ENCODE measurements around the gene PPP1CC. TPM values are rescaled to one million over a fixed set of nuclear protein-coding genes. Genes with fewer than 3 reads are reported as not detected.

The PPP1CC gene
- total RNA-seq (10 to 100 TPM; 58.6 to 92.7 (median 75.9) TPM), polyA plus RNA-seq (10 to 100 TPM; 33.3 to 52.9 TPM)

DNA sequence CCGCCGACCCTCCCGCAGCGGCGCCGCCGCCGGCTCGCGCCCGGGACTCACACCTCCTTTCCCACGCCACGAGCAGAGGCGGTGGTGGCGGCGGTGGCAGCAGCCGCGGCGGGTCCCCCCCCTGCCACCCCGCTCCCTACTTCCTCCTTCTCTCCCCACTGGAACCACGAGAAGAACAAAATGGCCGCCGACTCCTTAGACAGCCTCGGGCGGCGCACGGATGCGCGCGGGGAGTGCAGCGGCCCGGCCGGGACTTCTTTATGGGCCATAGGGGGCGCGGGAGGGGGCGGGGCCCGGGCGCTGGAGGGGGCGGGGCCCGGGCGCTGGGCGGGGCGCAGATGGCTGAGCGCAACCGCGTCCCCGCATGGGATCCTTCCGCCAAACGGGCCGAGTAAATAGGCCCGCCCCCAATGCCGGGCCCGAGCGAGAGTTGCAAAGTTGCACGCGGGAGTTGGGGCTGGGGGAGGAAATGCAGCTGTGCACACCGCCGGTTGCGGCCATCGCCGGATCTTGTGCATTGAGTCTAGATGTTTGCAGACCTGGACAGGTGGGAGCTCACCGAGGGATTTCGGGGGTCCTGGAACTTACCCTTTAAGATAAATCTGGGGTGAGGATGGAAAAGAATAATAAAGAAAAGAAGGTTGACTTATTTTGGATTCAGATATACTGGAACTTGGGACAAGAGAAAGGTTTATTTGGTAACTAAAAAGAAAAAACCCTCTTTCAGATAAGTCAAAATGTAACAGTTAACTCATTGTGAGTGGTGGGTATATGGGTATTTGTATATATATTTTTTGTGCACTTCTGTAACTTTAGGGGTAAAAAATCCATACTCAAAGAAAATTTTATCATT lies at the start of gene PPP1CC:
TSS of gene PPP1CC (minus strand) at position 174 of the 853 bp plus-strand sequence. CDS start 184 bp downstream, outside the sequence.
- H3K36me3 ChIP-seq: no peaks in the 10 kb centered on the region
- peak; percentile 93 to 97 (median 94) for ATAC-seq
- 1% methylated on average over 47 to 63 of the region's 63 CpGs for WGBS, 2 donors
- H3K27me3 ChIP-seq: no peaks in the 10 kb centered on the region
- no peaks in the 10 kb centered on the region for H3K9me3 ChIP-seq
- TF ChIP-seq, protein P1, sequence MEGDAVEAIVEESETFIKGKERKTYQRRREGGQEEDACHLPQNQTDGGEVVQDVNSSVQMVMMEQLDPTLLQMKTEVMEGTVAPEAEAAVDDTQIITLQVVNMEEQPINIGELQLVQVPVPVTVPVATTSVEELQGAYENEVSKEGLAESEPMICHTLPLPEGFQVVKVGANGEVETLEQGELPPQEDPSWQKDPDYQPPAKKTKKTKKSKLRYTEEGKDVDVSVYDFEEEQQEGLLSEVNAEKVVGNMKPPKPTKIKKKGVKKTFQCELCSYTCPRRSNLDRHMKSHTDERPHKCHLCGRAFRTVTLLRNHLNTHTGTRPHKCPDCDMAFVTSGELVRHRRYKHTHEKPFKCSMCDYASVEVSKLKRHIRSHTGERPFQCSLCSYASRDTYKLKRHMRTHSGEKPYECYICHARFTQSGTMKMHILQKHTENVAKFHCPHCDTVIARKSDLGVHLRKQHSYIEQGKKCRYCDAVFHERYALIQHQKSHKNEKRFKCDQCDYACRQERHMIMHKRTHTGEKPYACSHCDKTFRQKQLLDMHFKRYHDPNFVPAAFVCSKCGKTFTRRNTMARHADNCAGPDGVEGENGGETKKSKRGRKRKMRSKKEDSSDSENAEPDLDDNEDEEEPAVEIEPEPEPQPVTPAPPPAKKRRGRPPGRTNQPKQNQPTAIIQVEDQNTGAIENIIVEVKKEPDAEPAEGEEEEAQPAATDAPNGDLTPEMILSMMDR (IDR thresholded peaks at IDR 0.05): no peak
- intact Hi-C loops (cut with DNase I): no loop called here
- H3K27ac ChIP-seq: peak within 1 kb of the TSS; percentile 76 to 87 (median 82)
- H3K4me1 ChIP-seq: peaks cover 20 to 31% (median 29%) of the 10 kb centered on the region in 3 donors
- no peak for FAIRE-seq
- DNase-seq: peak; percentile 93 to 97 (median 94)
- peak within 1 kb of the TSS; percentile 66 to 95 (median 92) for H3K4me3 ChIP-seq

DNA sequence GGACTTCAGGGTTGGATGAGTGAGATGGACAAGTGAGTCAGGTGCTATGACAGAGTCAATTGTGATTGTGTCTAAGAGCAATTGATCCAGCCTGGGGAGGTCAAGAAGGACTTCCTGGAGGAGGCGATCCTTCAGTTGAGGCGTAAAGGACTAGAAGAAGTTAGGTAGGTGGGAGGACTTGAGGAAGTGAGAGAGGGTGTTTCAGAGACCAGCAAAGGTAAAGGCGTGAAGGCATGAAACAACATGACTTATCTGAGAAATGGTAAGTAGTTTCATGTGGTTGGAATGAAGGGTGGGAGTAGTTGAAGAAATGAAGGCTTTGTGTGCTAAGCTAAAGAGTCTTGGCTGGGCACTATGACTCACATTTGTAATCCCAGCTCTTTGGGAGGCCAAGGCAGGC lies 48.9 kb upstream of the PPP1CC start:
- H3K27ac ChIP-seq: no peak overlapping the region
- no peaks in the 10 kb centered on the region for H3K9me3 ChIP-seq
- no peak for FAIRE-seq
- ATAC-seq: no peak
- H3K36me3 ChIP-seq: no peaks in the 10 kb centered on the region
- H3K4me3 ChIP-seq: no peak overlapping the region
- no peak for DNase-seq
- no peaks in the 10 kb centered on the region for H3K27me3 ChIP-seq
- TF ChIP-seq, protein P1 (IDR thresholded peaks at IDR 0.05): no peak
- no peaks in the 10 kb centered on the region for H3K4me1 ChIP-seq
- intact Hi-C loops (cut with DNase I): no loop called here
- 90 to 91% methylated on average over 3 of the region's 3 CpGs for WGBS, 2 donors

DNA sequence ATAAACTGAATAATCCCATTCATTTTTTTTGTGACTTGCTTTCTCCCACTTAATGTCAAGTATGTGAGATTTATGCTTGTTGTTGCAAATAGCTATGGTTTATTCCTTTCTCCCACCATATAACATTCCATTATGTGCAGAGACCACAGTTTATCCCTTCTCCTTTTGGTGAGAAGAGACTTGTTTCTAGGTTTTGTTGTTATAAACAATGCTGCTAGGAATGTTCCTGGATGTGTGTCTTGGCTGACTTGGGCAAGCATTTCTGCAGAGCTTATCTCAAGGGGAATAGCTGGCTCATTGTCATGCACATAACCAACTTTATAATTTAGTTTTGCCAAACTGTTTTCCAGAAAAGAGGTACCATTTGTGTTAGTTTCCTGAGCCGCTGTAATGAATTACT lies 47.6 kb upstream of the PPP1CC start:
- DNase-seq (no peak), FAIRE-seq (no peak), ATAC-seq (no peak)
- Histone ChIP-seq H3K27ac (no peak overlapping the region), H3K9me3 (no peaks in the 10 kb centered on the region), H3K4me1 (no peaks in the 10 kb centered on the region), H3K36me3 (no peaks in the 10 kb centered on the region), H3K27me3 (no peaks in the 10 kb centered on the region), H3K4me3 (no peak overlapping the region)
- intact Hi-C loops (cut with DNase I): no loop called here
- TF ChIP-seq, protein P1 (IDR thresholded peaks at IDR 0.05): no peak
- 90 to 93% methylated on average over 1 of the region's 1 CpG for WGBS, 2 donors

DNA sequence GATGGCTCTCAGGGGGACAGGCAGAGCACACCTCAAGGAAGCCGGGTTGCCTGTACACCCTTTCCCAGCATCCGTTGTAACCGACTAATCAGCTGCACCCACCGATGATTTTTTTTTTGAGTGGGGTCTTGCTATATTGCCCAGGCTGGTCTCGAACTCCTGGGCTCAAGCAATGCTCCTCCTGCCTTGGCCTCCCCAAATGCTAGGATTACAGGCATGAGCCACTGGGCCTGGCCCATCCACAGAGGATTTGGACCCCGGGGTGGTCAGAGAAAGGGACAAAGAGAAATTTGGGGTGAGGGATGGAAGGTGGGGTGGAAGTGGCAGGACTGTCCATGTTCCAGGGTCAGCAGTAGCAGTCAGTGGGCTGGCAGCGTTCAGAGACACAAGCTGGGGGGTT lies 43.3 kb upstream of the PPP1CC start:
- no peak for ATAC-seq
- Histone ChIP-seq H3K4me1 (no peaks in the 10 kb centered on the region), H3K27ac (no peak overlapping the region), H3K9me3 (no peaks in the 10 kb centered on the region), H3K36me3 (no peaks in the 10 kb centered on the region), H3K27me3 (no peaks in the 10 kb centered on the region), H3K4me3 (no peak overlapping the region)
- DNase-seq: no peak
- 67 to 78% methylated on average over 7 of the region's 7 CpGs for WGBS, 2 donors
- TF ChIP-seq, protein P1 (IDR thresholded peaks at IDR 0.05): no peak
- intact Hi-C loops (cut with DNase I): no loop called here
- FAIRE-seq: no peak

DNA sequence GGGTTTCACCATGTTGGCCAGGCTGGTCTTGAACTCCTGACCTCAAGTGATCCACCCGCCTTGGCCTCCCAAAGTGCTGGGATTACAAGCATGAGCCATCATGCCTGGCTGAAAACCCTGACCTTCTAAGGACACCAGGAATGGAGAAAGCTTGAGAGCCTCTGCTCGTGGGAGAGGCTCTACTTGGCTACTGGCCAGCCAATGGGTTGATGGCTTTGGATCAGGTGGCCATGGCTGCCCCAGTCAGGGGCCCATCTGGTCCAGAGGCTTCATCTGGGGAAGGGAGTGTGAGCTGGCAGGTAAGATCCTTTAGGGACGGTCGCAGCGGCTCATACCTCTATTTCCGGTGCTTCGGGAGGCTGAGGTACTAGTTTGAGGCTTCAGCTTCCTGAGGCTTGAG lies 42.5 kb upstream of the PPP1CC start:
- intact Hi-C loops (cut with DNase I): no loop called here
- H3K27ac ChIP-seq: no peak overlapping the region
- FAIRE-seq (no peak), DNase-seq (peak in 1 of 6 donors; percentile 18), ATAC-seq (no peak)
- WGBS, 2 donors: 76 to 79% methylated on average over 7 of the region's 7 CpGs
- TF ChIP-seq, protein P1 (IDR thresholded peaks at IDR 0.05): no peak
- H3K4me3 ChIP-seq: no peak overlapping the region
- H3K27me3 ChIP-seq: no peaks in the 10 kb centered on the region
- H3K4me1 ChIP-seq: no peaks in the 10 kb centered on the region
- no peaks in the 10 kb centered on the region for H3K9me3 ChIP-seq
- no peaks in the 10 kb centered on the region for H3K36me3 ChIP-seq
